Panc1 (cell line): ENCODE measurements around the gene PCDHB11.

Experiments
- POLR2AphosphoS5 ChIP-seq: IDR thresholded peaks from 2 replicates; pipeline ENCODE4 v1.6.1; 2012; ENCODE audit warnings: mild to moderate bottlenecking, low read depth, low read length, moderate library complexity
- SIN3A ChIP-seq: IDR thresholded peaks from 2 replicates; pipeline ENCODE4 v1.6.1; 2012; ENCODE audit warnings: low read depth, mild to moderate bottlenecking, low read length, moderate library complexity, borderline replicate concordance; ENCODE audit not compliant: insufficient read depth
- TCF7L2 ChIP-seq: IDR thresholded peaks from 2 replicates; pipeline ENCODE4 v1.6.1; 2011; ENCODE audit warnings: mild to moderate bottlenecking, low read depth, low read length, inconsistent platforms
- TF ChIP-seq, protein P1 (sequence below): fragments of 450-650 bp; IDR thresholded peaks from 2 replicates; pipeline ENCODE4 v1.5.1; 2017; ENCODE audit warnings: mild to moderate bottlenecking
- TF ChIP-seq, protein P2 (sequence below), 2 experiments: IDR thresholded peaks; 2 replicates each; pipeline ENCODE4 v1.6.1; 2011 to 2012; ENCODE audit warnings: low read depth in 2 of 2, control low read depth in 1 of 2, low read length in 1 of 2, mild to moderate bottlenecking in 1 of 2, moderate library complexity in 1 of 2; ENCODE audit not compliant: insufficient read depth in 1 of 2

DNA sequence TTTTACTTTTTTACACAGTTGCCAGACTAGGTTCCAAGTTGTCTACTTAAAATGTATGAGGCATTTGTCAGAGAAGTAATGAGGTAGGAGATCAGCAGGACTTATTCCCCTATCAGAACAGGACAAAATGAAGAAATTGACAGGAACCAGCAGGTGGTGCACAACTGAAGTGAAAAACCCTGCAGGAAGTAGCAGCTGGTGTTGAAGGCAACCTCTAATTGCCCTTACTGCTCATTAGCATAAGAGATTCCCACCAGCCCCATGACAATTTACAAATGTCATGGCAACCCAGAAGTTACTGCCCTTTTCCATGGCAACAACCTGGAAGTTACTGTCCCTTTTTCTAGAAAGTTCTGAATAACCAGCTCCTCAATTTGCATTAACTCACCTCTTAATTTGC, 51.1 kb downstream of the PCDHB11 start:
- TF ChIP-seq, protein P1, sequence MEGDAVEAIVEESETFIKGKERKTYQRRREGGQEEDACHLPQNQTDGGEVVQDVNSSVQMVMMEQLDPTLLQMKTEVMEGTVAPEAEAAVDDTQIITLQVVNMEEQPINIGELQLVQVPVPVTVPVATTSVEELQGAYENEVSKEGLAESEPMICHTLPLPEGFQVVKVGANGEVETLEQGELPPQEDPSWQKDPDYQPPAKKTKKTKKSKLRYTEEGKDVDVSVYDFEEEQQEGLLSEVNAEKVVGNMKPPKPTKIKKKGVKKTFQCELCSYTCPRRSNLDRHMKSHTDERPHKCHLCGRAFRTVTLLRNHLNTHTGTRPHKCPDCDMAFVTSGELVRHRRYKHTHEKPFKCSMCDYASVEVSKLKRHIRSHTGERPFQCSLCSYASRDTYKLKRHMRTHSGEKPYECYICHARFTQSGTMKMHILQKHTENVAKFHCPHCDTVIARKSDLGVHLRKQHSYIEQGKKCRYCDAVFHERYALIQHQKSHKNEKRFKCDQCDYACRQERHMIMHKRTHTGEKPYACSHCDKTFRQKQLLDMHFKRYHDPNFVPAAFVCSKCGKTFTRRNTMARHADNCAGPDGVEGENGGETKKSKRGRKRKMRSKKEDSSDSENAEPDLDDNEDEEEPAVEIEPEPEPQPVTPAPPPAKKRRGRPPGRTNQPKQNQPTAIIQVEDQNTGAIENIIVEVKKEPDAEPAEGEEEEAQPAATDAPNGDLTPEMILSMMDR = no peak
- TF ChIP-seq POLR2AphosphoS5 = no peak
- TF ChIP-seq SIN3A = no peak
- TF ChIP-seq TCF7L2 = no peak
- TF ChIP-seq, protein P2, sequence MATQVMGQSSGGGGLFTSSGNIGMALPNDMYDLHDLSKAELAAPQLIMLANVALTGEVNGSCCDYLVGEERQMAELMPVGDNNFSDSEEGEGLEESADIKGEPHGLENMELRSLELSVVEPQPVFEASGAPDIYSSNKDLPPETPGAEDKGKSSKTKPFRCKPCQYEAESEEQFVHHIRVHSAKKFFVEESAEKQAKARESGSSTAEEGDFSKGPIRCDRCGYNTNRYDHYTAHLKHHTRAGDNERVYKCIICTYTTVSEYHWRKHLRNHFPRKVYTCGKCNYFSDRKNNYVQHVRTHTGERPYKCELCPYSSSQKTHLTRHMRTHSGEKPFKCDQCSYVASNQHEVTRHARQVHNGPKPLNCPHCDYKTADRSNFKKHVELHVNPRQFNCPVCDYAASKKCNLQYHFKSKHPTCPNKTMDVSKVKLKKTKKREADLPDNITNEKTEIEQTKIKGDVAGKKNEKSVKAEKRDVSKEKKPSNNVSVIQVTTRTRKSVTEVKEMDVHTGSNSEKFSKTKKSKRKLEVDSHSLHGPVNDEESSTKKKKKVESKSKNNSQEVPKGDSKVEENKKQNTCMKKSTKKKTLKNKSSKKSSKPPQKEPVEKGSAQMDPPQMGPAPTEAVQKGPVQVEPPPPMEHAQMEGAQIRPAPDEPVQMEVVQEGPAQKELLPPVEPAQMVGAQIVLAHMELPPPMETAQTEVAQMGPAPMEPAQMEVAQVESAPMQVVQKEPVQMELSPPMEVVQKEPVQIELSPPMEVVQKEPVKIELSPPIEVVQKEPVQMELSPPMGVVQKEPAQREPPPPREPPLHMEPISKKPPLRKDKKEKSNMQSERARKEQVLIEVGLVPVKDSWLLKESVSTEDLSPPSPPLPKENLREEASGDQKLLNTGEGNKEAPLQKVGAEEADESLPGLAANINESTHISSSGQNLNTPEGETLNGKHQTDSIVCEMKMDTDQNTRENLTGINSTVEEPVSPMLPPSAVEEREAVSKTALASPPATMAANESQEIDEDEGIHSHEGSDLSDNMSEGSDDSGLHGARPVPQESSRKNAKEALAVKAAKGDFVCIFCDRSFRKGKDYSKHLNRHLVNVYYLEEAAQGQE (IDR thresholded peaks at IDR 0.05; ENCODE audit: insufficient read depth in 1 of 2, low read depth in 2 of 2, low read length in 1 of 2) = no peak
